Tibial nerve (tissue), 4 donors: ENCODE measurements around the gene HDGFL3. TPM values are rescaled to one million over a fixed set of nuclear protein-coding genes. Genes with fewer than 3 reads are reported as not detected.
"Not testable (repeated sequence)": the region's sequence is repeated elsewhere in the genome, so short reads cannot be mapped to it uniquely, and the experiment has no call there.

ENCODE experiments used
- DNase-seq, 2 donors: peaks; one replicate each; pipeline ENCODE4 v3.0.0-alpha.2; 2019; ENCODE audit warnings: low spot score in 2 of 2
- H3K27ac ChIP-seq, 4 donors: fragments of 200-600 bp; sonication (generic) in 3 of 4; one replicate each; pipeline ENCODE4 v1.5.1; 2017 to 2019; ENCODE audit warnings: mild to moderate bottlenecking in 1 of 4
- H3K27me3 ChIP-seq, 2 donors: fragments of 200-600 bp; sonication (generic) in 1 of 2; one replicate each; pipeline versions ENCODE4 v1.5.1 to v1.6.0; 2017 to 2019
- H3K36me3 ChIP-seq, 3 donors: fragments of 200-600 bp; sonication (generic); one replicate each; pipeline ENCODE4 v1.5.1; 2018 to 2019
- H3K4me1 ChIP-seq, 4 donors: fragments of 200-600 bp; sonication (generic) in 3 of 4; one replicate each; pipeline ENCODE4 v1.5.1; 2017 to 2019
- H3K4me3 ChIP-seq, 4 donors: fragments of 200-600 bp; sonication (generic) in 3 of 4; one replicate each; pipeline ENCODE4 v1.5.1; 2017 to 2019; ENCODE audit warnings: mild to moderate bottlenecking in 1 of 4, moderate library complexity in 1 of 4
- H3K9me3 ChIP-seq, 4 donors: fragments of 200-600 bp; sonication (generic) in 3 of 4; one replicate each; pipeline ENCODE4 v1.5.1; 2017 to 2019
- CTCF ChIP-seq, 5 experiments: fragments of 200-600 bp in 3 of 5; fragments of 450-650 bp in 2 of 5; sonication (generic) in 3 of 5; IDR thresholded peaks; one replicate each; pipeline ENCODE4 v1.5.1; 2016 to 2019; ENCODE audit warnings: antibody characterized with exemption in 5 of 5, mild to moderate bottlenecking in 3 of 5, moderate library complexity in 2 of 5
- EP300 ChIP-seq, 2 donors: sonication (generic); formaldehyde crosslinking; IDR thresholded peaks; one replicate each; pipeline ENCODE4 v1.6.1; 2017; ENCODE audit warnings: antibody characterized with exemption in 2 of 2, mild to moderate bottlenecking in 1 of 2
- POLR2A ChIP-seq, 2 donors: fragments of 450-650 bp; IDR thresholded peaks; one replicate each; pipeline ENCODE4 v1.6.1; 2017; ENCODE audit warnings: antibody characterized with exemption in 2 of 2, mild to moderate bottlenecking in 2 of 2, moderate library complexity in 2 of 2
- WGBS, 2 donors: methylation state at CpG; one replicate each; pipeline ENCODE4 v1.1.5; 2018; 5-methylcytosine and 5-hydroxymethylcytosine counted together
- total RNA-seq, 4 donors: library from RNA; depleted of rRNA; stranded (reverse); fragments of >200 nt; gene quantifications; one replicate each; pipeline ENCODE4 v1.1.0, GENCODE V29; 2016

Gene HDGFL3
- total RNA-seq, 4 donors from 2014 or later: 25.6 to 54.8 (median 43.4) TPM

DNA sequence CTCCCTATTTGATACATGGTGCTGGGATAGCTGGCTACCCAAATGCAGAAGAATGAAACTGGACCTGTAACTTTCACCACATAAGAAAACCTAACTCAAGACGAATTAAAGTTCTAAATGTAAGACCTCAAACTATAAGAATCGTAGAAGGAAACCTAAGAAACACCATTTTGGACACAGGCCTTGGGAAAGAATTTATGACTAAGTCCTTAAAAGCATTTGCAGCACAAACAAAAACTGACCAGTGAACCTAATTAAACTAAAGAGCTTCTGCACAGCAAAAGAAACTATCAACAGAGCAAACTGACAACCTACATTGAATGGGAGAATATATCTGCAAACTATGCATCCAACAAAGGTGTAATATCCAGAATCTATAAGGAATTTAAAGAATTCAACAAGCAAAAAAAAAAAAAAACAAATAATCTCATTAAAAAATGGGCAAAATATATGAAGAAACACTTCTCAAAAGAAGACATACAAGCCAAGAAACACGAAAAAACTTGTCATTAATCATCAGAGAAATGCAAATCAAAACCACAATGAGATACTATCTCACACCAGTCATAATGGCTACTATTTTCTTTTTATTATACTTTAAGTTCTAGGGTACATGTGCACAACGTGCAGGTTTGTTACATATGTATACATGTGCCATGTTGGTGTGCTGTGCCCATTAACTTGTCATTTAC lies 37.0 kb downstream of the HDGFL3 start:
- H3K4me3 ChIP-seq: no peak overlapping the region
- H3K27ac ChIP-seq: no peak overlapping the region
- no peaks in the 10 kb centered on the region for H3K27me3 ChIP-seq
- no peak for DNase-seq
- H3K36me3 ChIP-seq: peaks cover 0 to 3% (median 0%) of the 10 kb centered on the region in 3 donors
- WGBS, 2 donors: 86 to 89% methylated on average over 4 of the region's 4 CpGs
- TF ChIP-seq CTCF (IDR thresholded peaks at IDR 0.05): no peak
- TF ChIP-seq EP300 (IDR thresholded peaks at IDR 0.05): no peak
- TF ChIP-seq POLR2A (IDR thresholded peaks at IDR 0.05): no peak
- no peaks in the 10 kb centered on the region for H3K4me1 ChIP-seq
- H3K9me3 ChIP-seq: peaks cover 0 to 42% (median 7%) of the 10 kb centered on the region in 4 donors

DNA sequence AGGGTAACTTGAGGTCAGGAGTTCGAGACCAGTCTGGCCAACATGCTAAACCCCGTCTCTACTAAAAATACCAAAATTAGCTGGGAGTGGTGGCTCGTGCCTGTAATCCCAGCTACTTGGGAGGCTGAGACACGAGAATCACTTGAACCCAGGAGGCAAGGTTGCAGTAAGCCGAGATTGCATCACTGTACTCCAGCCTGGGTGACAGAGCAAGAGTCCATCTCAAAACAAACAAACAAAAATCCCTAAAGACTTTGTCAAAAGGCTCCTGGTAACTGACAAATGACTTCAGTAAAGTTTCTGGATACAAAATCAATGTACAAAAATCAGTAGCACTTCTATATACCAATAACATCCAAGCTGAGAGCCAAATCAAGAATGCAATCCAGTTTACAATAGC lies 38.0 kb downstream of the HDGFL3 start:
- DNase-seq, H3K36me3 ChIP-seq, H3K4me1 ChIP-seq, H3K4me3 ChIP-seq, H3K27me3 ChIP-seq, H3K27ac ChIP-seq: not testable (repeated sequence)
- 97 to 98% methylated on average over 5 of the region's 5 CpGs for whole genome bisulfite sequencing, 2 donors
- H3K9me3 ChIP-seq: peaks cover 0 to 50% (median 11%) of the 10 kb centered on the region in 4 donors

GRCh38 chr15:83166830-83167229 lies 40.8 kb downstream of the HDGFL3 start:
- H3K9me3 ChIP-seq: peaks cover 0 to 50% (median 11%) of the 10 kb centered on the region in 4 donors
- no peak for DNase-seq
- H3K27ac ChIP-seq: no peak overlapping the region
- WGBS, 2 donors: 93 to 96% methylated on average over 2 of the region's 2 CpGs
- peaks cover 0 to 16% (median 0%) of the 10 kb centered on the region in 3 donors for H3K36me3 ChIP-seq
- H3K4me1 ChIP-seq: no peaks in the 10 kb centered on the region
- no peak overlapping the region for H3K4me3 ChIP-seq
- TF ChIP-seq EP300 (IDR thresholded peaks at IDR 0.05) (no peak), POLR2A (IDR thresholded peaks at IDR 0.05) (no peak), CTCF (IDR thresholded peaks at IDR 0.05) (no peak)
- H3K27me3 ChIP-seq: no peaks in the 10 kb centered on the region

DNA sequence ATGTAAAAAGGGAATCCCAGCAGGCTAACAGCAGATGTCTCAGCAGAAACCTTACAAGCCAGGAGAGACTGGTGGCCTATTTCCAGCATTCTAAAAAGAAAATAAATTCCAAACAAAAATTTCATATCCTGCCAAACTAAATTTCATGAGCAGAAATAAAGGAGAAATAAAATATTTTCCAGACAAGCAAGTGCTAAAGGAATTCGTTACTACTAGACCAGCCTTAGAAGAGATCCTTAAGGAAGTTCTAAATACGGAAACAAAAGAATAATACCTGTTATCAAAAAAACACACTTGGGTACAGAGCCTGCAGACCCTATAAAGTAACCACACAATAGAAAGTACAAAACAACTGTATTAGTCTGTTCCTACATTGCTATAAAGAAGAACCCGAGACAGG lies 41.4 kb downstream of the HDGFL3 start:
- H3K4me1 ChIP-seq: no peaks in the 10 kb centered on the region
- no peak for DNase-seq
- TF ChIP-seq CTCF (IDR thresholded peaks at IDR 0.05): no peak
- TF ChIP-seq POLR2A (IDR thresholded peaks at IDR 0.05): no peak
- no peak for TF ChIP-seq EP300 (IDR thresholded peaks at IDR 0.05)

DNA sequence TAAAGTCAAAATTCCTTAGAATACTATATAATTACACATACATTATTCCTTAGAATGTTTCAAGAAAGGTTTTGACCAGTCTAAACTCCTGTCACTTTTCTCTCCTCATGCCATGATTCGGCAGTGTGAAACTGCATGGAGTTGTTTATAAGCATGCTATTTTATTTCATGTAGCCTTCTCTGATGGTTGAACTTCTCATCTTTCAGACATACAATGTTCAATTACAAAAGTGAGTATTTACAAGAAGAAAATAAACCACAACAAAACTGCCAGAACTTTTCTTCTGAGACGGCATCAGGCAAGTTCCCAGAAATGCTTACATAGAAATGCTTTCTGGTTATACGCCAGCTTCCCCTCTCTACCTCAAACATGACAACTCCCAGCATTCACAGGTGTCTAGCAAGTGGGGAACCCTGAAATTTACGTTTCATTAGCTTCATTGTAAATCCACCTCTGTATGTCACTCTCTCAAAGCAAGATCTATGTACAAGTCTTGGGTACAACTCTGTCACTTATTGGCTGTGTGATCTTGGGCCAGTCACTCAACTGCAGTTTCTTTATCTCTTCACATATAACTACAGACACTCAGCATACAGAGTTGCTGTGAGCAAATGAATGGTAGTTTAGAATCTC lies 42.7 kb downstream of the HDGFL3 start:
- no peak overlapping the region for H3K4me3 ChIP-seq
- peaks cover 0 to 25% (median 0%) of the 10 kb centered on the region in 3 donors for H3K36me3 ChIP-seq
- WGBS, 2 donors: 93 to 96% methylated on average over 4 of the region's 4 CpGs
- TF ChIP-seq EP300 (IDR thresholded peaks at IDR 0.05) (no peak), CTCF (IDR thresholded peaks at IDR 0.05) (no peak), POLR2A (IDR thresholded peaks at IDR 0.05) (no peak)
- no peak overlapping the region for H3K27ac ChIP-seq
- no peaks in the 10 kb centered on the region for H3K4me1 ChIP-seq
- no peaks in the 10 kb centered on the region for H3K27me3 ChIP-seq
- DNase-seq: no peak
- H3K9me3 ChIP-seq: peaks cover 0 to 43% (median 11%) of the 10 kb centered on the region in 4 donors

More for the DNA sequence above, 41.4 kb downstream of the HDGFL3 start:
- 89 to 93% methylated on average over 3 of the region's 3 CpGs for WGBS, 2 donors
- H3K27ac ChIP-seq: no peak overlapping the region
- H3K4me3 ChIP-seq: no peak overlapping the region
- H3K9me3 ChIP-seq: peaks cover 0 to 50% (median 11%) of the 10 kb centered on the region in 4 donors
- H3K36me3 ChIP-seq: peaks cover 0 to 22% (median 0%) of the 10 kb centered on the region in 3 donors
- H3K27me3 ChIP-seq: no peaks in the 10 kb centered on the region
